Endothelial cell of umbilical vein (primary cell): ENCODE results near the gene IFI27L2. TPM values are rescaled to one million over a fixed set of nuclear protein-coding genes. Genes with fewer than 3 reads are reported as not detected.

Source experiments
- BruUV-seq: library from RNA; stranded (reverse); fragments of 400-500 nt; replicated peaks from 2 replicates; lab custom pipeline; 2021; lab: Mats Ljungman, UMichigan
- CTCF ChIA-PET: fragments of 300-600, 350-600 bp; sonication (Branson Sonifier 250); formaldehyde crosslinking; loops from one replicate; lab custom pipeline; 2021; ENCODE audit warnings: antibody characterized with exemption, inconsistent platforms; lab: Charles Lee
- POLR2A ChIA-PET: fragments of 300-600, 350-600 bp; sonication (Branson Sonifier 250); formaldehyde crosslinking; loops from one replicate; lab custom pipeline; 2021; ENCODE audit warnings: antibody characterized with exemption, inconsistent platforms; lab: Charles Lee
- DNase-seq: peaks from one replicate; pipeline ENCODE4 v3.0.0-alpha.2; 2011; ENCODE audit warnings: low read depth, low spot score
- FAIRE-seq: peaks from 2 replicates; lab custom pipeline; 2011; peaks lifted over from hg19 to GRCh38; lab: Jason Lieb, UNC
- H2AFZ ChIP-seq: 2 replicates; pipeline ENCODE4 v1.6.0; 2012; ENCODE audit warnings: low read depth, low read length, control low read depth, inconsistent platforms
- H3K27ac ChIP-seq: 2 replicates; pipeline ENCODE4 v1.5.1; 2011; ENCODE audit warnings: low read depth, mild to moderate bottlenecking, control low read depth, low read length, moderate library complexity; ENCODE audit not compliant: insufficient read depth
- H3K27me3 ChIP-seq, 2 experiments: 2 replicates each; pipeline versions ENCODE4 v1.6.0 to v1.6.1; 2011; ENCODE audit warnings: low read length in 2 of 2, mixed read lengths in 1 of 2; ENCODE audit not compliant: control insufficient read depth in 2 of 2, insufficient read depth in 2 of 2
- H3K36me3 ChIP-seq, 2 experiments: 2 replicates in 1 of 2; 3 replicates in 1 of 2; pipeline ENCODE4 v1.5.1; 2011; ENCODE audit warnings: low read length in 2 of 2, mild to moderate bottlenecking in 1 of 2, moderate library complexity in 1 of 2; ENCODE audit not compliant: control insufficient read depth in 2 of 2, insufficient read depth in 2 of 2; ENCODE audit errors: extremely low read depth in 1 of 2
- H3K4me1 ChIP-seq: 3 replicates; pipeline ENCODE4 v1.5.1; 2011; ENCODE audit warnings: mild to moderate bottlenecking, low read length; ENCODE audit not compliant: control insufficient read depth, insufficient read depth; ENCODE audit errors: extremely low read depth
- H3K4me2 ChIP-seq: 2 replicates; pipeline ENCODE4 v1.6.1; 2011; ENCODE audit warnings: low read length, control low read depth, mixed read lengths; ENCODE audit not compliant: insufficient read depth
- H3K4me3 ChIP-seq, 3 experiments: fragments of 200-600 bp in 1 of 3; sonication (generic), shearing (Covaris generic) in 1 of 3; replicated peaks in 1 of 3; 2 replicates each; pipeline ENCODE4 v1.5.1; 2011 to 2016; ENCODE audit warnings: control low read depth in 3 of 3, low read length in 3 of 3, mild to moderate bottlenecking in 2 of 3, inconsistent platforms in 1 of 3, low read depth in 1 of 3, moderate library complexity in 1 of 3; ENCODE audit not compliant: insufficient read depth in 1 of 3
- H3K79me2 ChIP-seq: 2 replicates; pipeline ENCODE4 v1.6.0; 2012; ENCODE audit warnings: low read length, inconsistent platforms; ENCODE audit not compliant: control insufficient read depth, insufficient read depth
- H3K9ac ChIP-seq: replicated peaks from 2 replicates; pipeline ENCODE3; 2011; ENCODE audit warnings: low read length, control low read depth; ENCODE audit not compliant: insufficient read depth; ENCODE audit errors: extremely low read depth
- H3K9me1 ChIP-seq: replicated peaks from 3 replicates; pipeline ENCODE4 v1.6.0; 2011; ENCODE audit warnings: mild to moderate bottlenecking, low read length; ENCODE audit not compliant: control insufficient read depth, insufficient read depth; ENCODE audit errors: extremely low read depth
- H3K9me3 ChIP-seq: replicated peaks from 2 replicates; pipeline ENCODE4 v1.5.1; 2012; ENCODE audit warnings: low read length, inconsistent platforms; ENCODE audit not compliant: control insufficient read depth, insufficient read depth
- H4K20me1 ChIP-seq: replicated peaks from 2 replicates; pipeline ENCODE3; 2011; ENCODE audit warnings: mild to moderate bottlenecking, low read length; ENCODE audit not compliant: control insufficient read depth, insufficient read depth; ENCODE audit errors: extremely low read depth
- EZH2 ChIP-seq: IDR thresholded peaks from 2 replicates; pipeline ENCODE4 v1.6.1; 2012; ENCODE audit warnings: borderline replicate concordance, low read depth, mild to moderate bottlenecking, moderate library complexity, low read length, inconsistent platforms; ENCODE audit not compliant: severe bottlenecking
- FOS ChIP-seq: IDR thresholded peaks from 2 replicates; pipeline ENCODE4 v1.6.1; 2011; ENCODE audit warnings: mild to moderate bottlenecking, low read length, moderate library complexity, borderline replicate concordance; ENCODE audit not compliant: insufficient read depth
- GATA2 ChIP-seq: IDR thresholded peaks from 2 replicates; pipeline ENCODE4 v1.7.0; 2011; ENCODE audit warnings: low read depth, mild to moderate bottlenecking, moderate library complexity, mixed read lengths, low read length; ENCODE audit not compliant: insufficient read length, insufficient read depth
- JUN ChIP-seq: IDR thresholded peaks from 2 replicates; pipeline ENCODE4 v1.6.1; 2011; ENCODE audit warnings: borderline replicate concordance, low read depth; ENCODE audit not compliant: insufficient read length, insufficient read depth
- MYC ChIP-seq: IDR thresholded peaks from one replicate; pipeline ENCODE4 v1.6.1; 2011; ENCODE audit warnings: mild to moderate bottlenecking, low read depth, low read length
- POLR2A ChIP-seq: IDR thresholded peaks from 2 replicates; pipeline ENCODE4 v1.6.1; 2012; ENCODE audit warnings: low read depth, mild to moderate bottlenecking, control low read depth, low read length
- POLR2AphosphoS5 ChIP-seq: IDR thresholded peaks from 2 replicates; pipeline ENCODE4 v1.6.1; 2012; ENCODE audit warnings: low read depth, mild to moderate bottlenecking, control low read depth, low read length, moderate library complexity; ENCODE audit not compliant: insufficient read depth
- dilution Hi-C: fragments of 300-500 bp; cut with MboI; formaldehyde crosslinking; loops from one replicate; pipeline ENCODE4 v1.15.0; 2019; ENCODE audit warnings: low sequenced_read_pairs; ENCODE audit not compliant: extremely low pct_ligation_motif_present
- intact Hi-C: fragments of 100-400 bp; cut with micrococcal nuclease; formaldehyde crosslinking; loops from one replicate; pipeline ENCODE4 v1.10.0; 2022
- polyA plus RNA-seq, 4 experiments: library from polyadenylated mRNA; depleted of rRNA in 3 of 4; stranded (reverse) in 3 of 4; unstranded in 1 of 4; fragments of >200 nt; gene quantifications; 2 replicates each; pipeline versions ENCODE4 v1.2.1 to v1.2.3, GENCODE V29; 2011 to 2012; ENCODE audit warnings: missing spikeins in 1 of 4
- total RNA-seq: library from RNA; stranded (reverse); gene quantifications from 2 replicates; pipeline ENCODE4 v1.2.3, GENCODE V29; 2021
- TF ChIP-seq, protein P1 (sequence below), 2 donors: IDR thresholded peaks; 1 replicate in 1 of 2; 2 replicates in 1 of 2; pipeline ENCODE4 v1.5.1; 2011; ENCODE audit warnings: low read length in 2 of 2, mild to moderate bottlenecking in 2 of 2, moderate library complexity in 2 of 2, control low read depth in 1 of 2, inconsistent platforms in 1 of 2, low read depth in 1 of 2; ENCODE audit not compliant: insufficient read depth in 1 of 2; ENCODE audit errors: extremely low read depth in 1 of 2
- TF ChIP-seq, protein P2 (sequence below): IDR thresholded peaks from 2 replicates; pipeline ENCODE4 v1.6.1; 2011; ENCODE audit not compliant: insufficient read depth, insufficient read length

The IFI27L2 gene
- total and polyA plus RNA-seq, 2 donors (not counting 3 experiments of a cell fraction or from before 2014, with no cell fraction given), result 28.7 to 82.9 TPM

DNA sequence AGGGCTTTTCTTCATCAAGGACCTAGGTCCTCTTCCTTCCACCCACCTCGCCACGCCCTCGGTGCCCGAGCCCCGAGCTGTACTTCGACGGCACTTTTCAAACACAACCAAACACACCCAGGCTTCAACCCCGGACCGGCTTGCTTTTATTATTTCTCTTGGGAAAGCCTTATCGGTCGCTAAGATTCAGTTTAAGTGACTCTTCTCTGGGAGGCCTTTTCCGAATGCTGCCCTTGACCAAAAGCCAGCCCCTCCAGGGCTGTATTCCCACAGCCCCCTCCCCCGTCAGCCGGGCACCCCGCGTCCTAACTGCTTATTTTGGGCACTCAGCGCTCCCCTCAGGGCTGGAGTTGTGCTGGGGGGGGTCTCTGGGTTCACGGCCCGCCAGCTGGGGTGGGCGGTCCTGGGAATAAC is 44.1 kb upstream of the IFI27L2 start:
- H4K20me1 ChIP-seq, result no peaks in the 10 kb centered on the region
- intact Hi-C loops (loop anchor here (5.0 kb wide), 1 partner anchor 91 kb away; the partner anchor contains the start of genes DDX24 and IFI27L1), dilution Hi-C loops (no loop called here)
- peak overlapping the region; percentile 72 for H2AFZ ChIP-seq
- H3K4me3 ChIP-seq, result peak overlapping the region in 2 of 3 experiments; percentile 8 to 39
- POLR2A ChIA-PET, result no interaction called here
- TF ChIP-seq, protein P1, sequence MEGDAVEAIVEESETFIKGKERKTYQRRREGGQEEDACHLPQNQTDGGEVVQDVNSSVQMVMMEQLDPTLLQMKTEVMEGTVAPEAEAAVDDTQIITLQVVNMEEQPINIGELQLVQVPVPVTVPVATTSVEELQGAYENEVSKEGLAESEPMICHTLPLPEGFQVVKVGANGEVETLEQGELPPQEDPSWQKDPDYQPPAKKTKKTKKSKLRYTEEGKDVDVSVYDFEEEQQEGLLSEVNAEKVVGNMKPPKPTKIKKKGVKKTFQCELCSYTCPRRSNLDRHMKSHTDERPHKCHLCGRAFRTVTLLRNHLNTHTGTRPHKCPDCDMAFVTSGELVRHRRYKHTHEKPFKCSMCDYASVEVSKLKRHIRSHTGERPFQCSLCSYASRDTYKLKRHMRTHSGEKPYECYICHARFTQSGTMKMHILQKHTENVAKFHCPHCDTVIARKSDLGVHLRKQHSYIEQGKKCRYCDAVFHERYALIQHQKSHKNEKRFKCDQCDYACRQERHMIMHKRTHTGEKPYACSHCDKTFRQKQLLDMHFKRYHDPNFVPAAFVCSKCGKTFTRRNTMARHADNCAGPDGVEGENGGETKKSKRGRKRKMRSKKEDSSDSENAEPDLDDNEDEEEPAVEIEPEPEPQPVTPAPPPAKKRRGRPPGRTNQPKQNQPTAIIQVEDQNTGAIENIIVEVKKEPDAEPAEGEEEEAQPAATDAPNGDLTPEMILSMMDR (IDR thresholded peaks at IDR 0.05; ENCODE audit: extremely low read depth in 1 of 2, insufficient read depth in 1 of 2, low read depth in 1 of 2, low read length in 2 of 2), result no peak
- no peak for TF ChIP-seq EZH2
- TF ChIP-seq JUN, result no peak
- no peak for TF ChIP-seq POLR2AphosphoS5
- no peak for TF ChIP-seq FOS
- TF ChIP-seq, protein P2, sequence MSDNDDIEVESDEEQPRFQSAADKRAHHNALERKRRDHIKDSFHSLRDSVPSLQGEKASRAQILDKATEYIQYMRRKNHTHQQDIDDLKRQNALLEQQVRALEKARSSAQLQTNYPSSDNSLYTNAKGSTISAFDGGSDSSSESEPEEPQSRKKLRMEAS, result no peak
- TF ChIP-seq POLR2A, result no peak
- TF ChIP-seq GATA2, result no peak
- no peak for TF ChIP-seq MYC
- CTCF ChIA-PET, result interaction anchor here (0.9 to 1.5 kb wide), 3 partner anchors 21 to 41 kb away, joined by 3 to 4 read pairs (median 3); no protein-coding TSS in a partner anchor
- H3K4me1 ChIP-seq, result peaks cover 3% of the 10 kb centered on the region
- H3K27me3 ChIP-seq, result peaks cover 25 to 55% of the 10 kb centered on the region in 2 experiments
- no peak overlapping the region for H3K27ac ChIP-seq
- H3K79me2 ChIP-seq, result no peaks in the 10 kb centered on the region
- no peaks in the 10 kb centered on the region for H3K36me3 ChIP-seq
- no peak for FAIRE-seq
- no peak for DNase-seq
- H3K4me2 ChIP-seq, result peak overlapping the region; percentile 55
- no peaks in the 10 kb centered on the region for H3K9me1 ChIP-seq
- no peak overlapping the region for H3K9ac ChIP-seq
- BruUV-seq, result no TSS peak
- H3K9me3 ChIP-seq, result no peaks in the 10 kb centered on the region
